Vagina (tissue), 2 donors: ENCODE data around the gene SLC8A2.

ENCODE experiments used
- CTCF ChIP-seq, 3 experiments: fragments of 450-650 bp in 2 of 3; fragments of 200-600 bp in 1 of 3; sonication (generic) in 1 of 3; IDR thresholded peaks; one replicate each; pipeline ENCODE4 v1.5.1; 2017 to 2019; ENCODE audit warnings: antibody characterized with exemption in 3 of 3, mild to moderate bottlenecking in 2 of 3, moderate library complexity in 2 of 3
- POLR2A ChIP-seq, 2 donors: fragments of 450-650 bp; IDR thresholded peaks; one replicate each; pipeline ENCODE4 v1.6.1; 2017; ENCODE audit warnings: antibody characterized with exemption in 2 of 2, mild to moderate bottlenecking in 2 of 2, moderate library complexity in 2 of 2

GRCh38 chr19:47438793-47439220, 32.9 kb downstream of the SLC8A2 start:
- TF ChIP-seq CTCF (IDR thresholded peaks at IDR 0.05) (no peak), POLR2A (IDR thresholded peaks at IDR 0.05) (no peak)
